Measurements from ENCODE around the gene OR10C1. TPM values are rescaled to one million over a fixed set of nuclear protein-coding genes. Genes with fewer than 3 reads are reported as not detected.
"Not testable (repeated sequence)": the region's sequence is repeated elsewhere in the genome, so short reads cannot be mapped to it uniquely, and the experiment has no call there.

OR10C1 gene, protein sequence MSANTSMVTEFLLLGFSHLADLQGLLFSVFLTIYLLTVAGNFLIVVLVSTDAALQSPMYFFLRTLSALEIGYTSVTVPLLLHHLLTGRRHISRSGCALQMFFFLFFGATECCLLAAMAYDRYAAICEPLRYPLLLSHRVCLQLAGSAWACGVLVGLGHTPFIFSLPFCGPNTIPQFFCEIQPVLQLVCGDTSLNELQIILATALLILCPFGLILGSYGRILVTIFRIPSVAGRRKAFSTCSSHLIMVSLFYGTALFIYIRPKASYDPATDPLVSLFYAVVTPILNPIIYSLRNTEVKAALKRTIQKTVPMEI
- not detected for total RNA-seq

DNA sequence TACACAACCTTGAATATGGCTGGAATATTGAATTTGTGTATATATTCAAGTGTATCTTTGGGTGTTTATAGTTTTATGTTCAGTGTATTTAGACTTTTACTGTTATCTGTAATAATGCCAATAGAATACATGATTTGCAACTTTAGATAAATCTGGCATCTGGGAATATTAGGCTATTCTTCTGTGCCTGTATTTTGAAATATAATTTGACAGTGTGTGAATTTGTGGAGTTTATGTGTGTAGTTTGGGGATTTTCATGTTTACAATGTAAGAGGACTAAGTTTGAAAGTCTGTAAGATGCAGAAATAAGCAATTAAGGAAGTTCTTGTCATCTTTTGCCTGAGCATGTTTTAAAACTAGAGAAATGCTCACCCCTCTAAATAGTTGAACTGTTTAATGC, at the start of gene OR10C1:
TSS of gene OR10C1 (plus strand) at position 301 of the 400 bp plus-strand sequence. CDS start 710 bp downstream, outside the sequence.
- H3K27ac Mint-ChIP-seq = no peak within 1 kb of the TSS

DNA sequence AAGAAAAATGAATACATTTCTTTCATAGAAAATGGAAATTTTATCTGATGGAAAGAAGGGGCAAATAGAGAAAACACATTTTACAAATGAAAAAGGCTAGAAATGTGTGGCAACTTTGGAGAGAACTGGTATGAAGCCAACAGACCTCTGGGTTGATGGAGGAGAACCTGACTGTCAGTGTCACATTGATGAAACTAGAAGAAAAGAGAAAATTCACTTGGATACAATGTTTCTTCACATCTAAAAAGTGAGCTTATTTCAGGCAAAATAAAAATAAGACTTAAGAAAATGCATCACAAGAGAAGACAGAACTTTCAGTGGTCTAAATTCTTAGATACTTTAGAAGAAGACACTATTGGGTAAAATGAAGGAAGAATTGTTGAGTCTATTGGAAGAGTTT, 43.8 kb upstream of the OR10C1 start, which contains the start of gene OR12D2:
TSS of gene OR12D2 (plus strand) at position 301 of the 400 bp plus-strand sequence. CDS start 1,069 bp downstream, outside the sequence.
- POLR2A ChIA-PET = no interaction called here
- intact Hi-C loops (cut with micrococcal nuclease) = no loop called here

More for the DNA sequence above, at the start of gene OR10C1:
- CTCF ChIA-PET = no interaction called here
- Mint-ChIP-seq H3K27me3 (peaks cover 38% of the 10 kb centered on the region), H3K4me3 (no peak within 1 kb of the TSS), H3K9me3 (peaks cover 1% of the 10 kb centered on the region), H3K36me3 (no peaks in the 10 kb centered on the region), H3K4me1 (ENCODE audit: low read depth) (no peaks in the 10 kb centered on the region)
- POLR2A ChIA-PET = no interaction called here
- DNase-seq = no peak
- intact Hi-C loops (cut with micrococcal nuclease) = no loop called here

DNA sequence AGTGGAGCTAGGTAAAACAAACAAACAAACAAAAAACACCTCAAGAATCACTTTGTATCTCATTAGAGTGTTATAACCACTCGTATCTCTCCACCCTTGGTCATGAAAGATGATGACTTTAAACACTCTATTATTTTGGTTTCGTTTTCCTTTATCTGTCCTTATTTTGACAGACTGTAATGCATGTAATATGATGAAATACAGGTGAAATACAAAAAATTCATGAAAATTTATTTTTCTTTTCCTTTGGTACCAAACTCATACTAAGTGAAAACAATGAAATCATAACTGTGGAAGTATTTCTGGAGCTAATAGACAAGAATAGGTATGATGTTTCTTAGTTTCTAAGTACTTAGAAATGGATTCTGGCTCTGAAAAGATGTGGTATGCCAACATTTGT, 39.6 kb upstream of the OR10C1 start:
- Mint-ChIP-seq H3K27me3 (peaks cover 32% of the 10 kb centered on the region), H3K4me1 (ENCODE audit: low read depth) (no peaks in the 10 kb centered on the region), H3K4me3 (no peak overlapping the region)

More for the DNA sequence above, 43.8 kb upstream of the OR10C1 start, which contains the start of gene OR12D2:
- Mint-ChIP-seq H3K4me1 (ENCODE audit: low read depth) (no peaks in the 10 kb centered on the region), H3K27me3 (peaks cover 41% of the 10 kb centered on the region), H3K27ac (no peak within 1 kb of the TSS), H3K4me3 (no peak within 1 kb of the TSS), H3K36me3 (no peaks in the 10 kb centered on the region), H3K9me3 (no peaks in the 10 kb centered on the region)
- no peak for DNase-seq
- CTCF ChIA-PET = no interaction called here

DNA sequence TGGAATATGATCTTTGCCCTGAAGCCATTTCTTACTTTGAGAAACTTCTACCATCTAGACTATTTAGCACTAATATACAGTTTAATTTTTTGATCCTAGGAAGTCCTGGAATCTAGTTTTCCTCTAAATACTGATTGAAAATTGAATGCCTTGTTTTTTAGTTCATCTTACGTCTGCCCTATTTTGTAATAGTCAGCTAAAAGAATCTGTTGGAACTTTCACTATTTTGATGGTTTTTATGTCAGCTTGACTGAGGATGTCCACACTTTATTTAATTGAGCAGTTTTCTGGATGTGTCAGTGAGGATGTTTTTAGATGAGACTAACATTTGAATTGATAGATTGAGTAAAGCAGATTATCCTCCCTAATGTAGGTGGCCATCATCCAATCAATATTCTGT, 35.3 kb upstream of the OR10C1 start:
- POLR2A ChIA-PET = no interaction called here
- H3K27me3 Mint-ChIP-seq = peaks cover 34% of the 10 kb centered on the region
- H3K27ac Mint-ChIP-seq = no peak overlapping the region
- no peaks in the 10 kb centered on the region for H3K36me3 Mint-ChIP-seq
- intact Hi-C loops (cut with micrococcal nuclease) = no loop called here
- H3K9me3 Mint-ChIP-seq = no peaks in the 10 kb centered on the region
- no peak overlapping the region for H3K4me3 Mint-ChIP-seq
- no peak for DNase-seq
- no peaks in the 10 kb centered on the region for H3K4me1 Mint-ChIP-seq (ENCODE audit: low read depth)
- CTCF ChIA-PET = no interaction called here

More for the DNA sequence above, 39.6 kb upstream of the OR10C1 start:
- H3K27ac Mint-ChIP-seq = no peak overlapping the region
- ChIA-PET CTCF (interaction anchor here (0.6 kb wide), 1 partner anchor 1145 kb away, joined by 3 read pairs; no protein-coding TSS in a partner anchor), POLR2A (no interaction called here)
- no peak for DNase-seq
- no peaks in the 10 kb centered on the region for H3K9me3 Mint-ChIP-seq
- intact Hi-C loops (cut with micrococcal nuclease) = no loop called here
- H3K36me3 Mint-ChIP-seq = no peaks in the 10 kb centered on the region

DNA sequence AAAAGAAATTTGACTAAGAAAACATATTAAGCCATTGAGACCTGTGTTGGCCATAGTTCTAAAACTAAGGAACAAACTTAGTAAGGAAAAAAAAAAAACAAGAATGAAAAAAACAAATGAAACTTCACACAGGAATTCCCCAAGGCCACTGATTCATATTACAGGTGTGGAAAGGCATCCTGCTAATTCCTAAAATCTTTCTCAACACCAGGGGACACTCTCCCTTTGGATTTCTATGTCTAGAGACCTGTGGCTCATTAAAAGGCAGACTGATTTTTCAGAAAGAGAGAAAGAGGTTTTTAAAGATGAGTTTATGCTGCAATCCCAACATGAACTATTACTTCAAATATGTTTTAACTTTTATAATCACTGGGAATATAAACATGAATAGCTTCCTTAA, 24.5 kb upstream of the OR10C1 start, which contains the start of gene OR12D1:
TSS of gene OR12D1 (plus strand) at position 341 of the 400 bp plus-strand sequence.
- Mint-ChIP-seq H3K4me3 (no peak within 1 kb of the TSS), H3K27ac (no peak within 1 kb of the TSS), H3K27me3 (peaks cover 37% of the 10 kb centered on the region), H3K36me3 (no peaks in the 10 kb centered on the region), H3K4me1 (ENCODE audit: low read depth) (no peaks in the 10 kb centered on the region), H3K9me3 (peaks cover 22% of the 10 kb centered on the region)
- CTCF ChIA-PET = no interaction called here
- intact Hi-C loops (cut with micrococcal nuclease) = no loop called here
- no peak for DNase-seq
- POLR2A ChIA-PET = no interaction called here

DNA sequence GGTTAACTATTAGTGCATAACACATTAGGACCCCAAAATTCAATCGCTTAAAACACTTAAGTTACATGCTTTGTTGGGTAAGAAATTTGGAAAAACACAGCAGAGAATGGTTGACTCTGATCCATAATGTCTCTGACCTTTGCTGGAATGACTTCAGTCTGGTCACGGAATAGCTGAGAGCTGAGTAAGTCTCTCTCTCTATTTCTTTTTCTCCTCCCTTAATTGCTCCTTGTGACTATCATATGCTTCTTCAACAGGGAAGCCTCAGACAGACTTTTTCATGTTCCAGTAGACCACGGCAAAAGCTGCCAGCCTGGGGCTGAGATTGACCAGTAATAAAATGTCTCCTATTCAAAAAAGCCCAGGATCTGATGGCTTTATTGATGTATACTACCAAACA, 19.6 kb upstream of the OR10C1 start:
- no peak for DNase-seq
- Mint-ChIP-seq H3K36me3 (no peaks in the 10 kb centered on the region), H3K4me1 (ENCODE audit: low read depth) (no peaks in the 10 kb centered on the region), H3K9me3 (peaks cover 5% of the 10 kb centered on the region), H3K4me3 (no peak overlapping the region), H3K27me3 (peaks cover 25% of the 10 kb centered on the region), H3K27ac (no peak overlapping the region)
- intact Hi-C loops (cut with micrococcal nuclease) = no loop called here
- ChIA-PET CTCF (no interaction called here), POLR2A (no interaction called here)

DNA sequence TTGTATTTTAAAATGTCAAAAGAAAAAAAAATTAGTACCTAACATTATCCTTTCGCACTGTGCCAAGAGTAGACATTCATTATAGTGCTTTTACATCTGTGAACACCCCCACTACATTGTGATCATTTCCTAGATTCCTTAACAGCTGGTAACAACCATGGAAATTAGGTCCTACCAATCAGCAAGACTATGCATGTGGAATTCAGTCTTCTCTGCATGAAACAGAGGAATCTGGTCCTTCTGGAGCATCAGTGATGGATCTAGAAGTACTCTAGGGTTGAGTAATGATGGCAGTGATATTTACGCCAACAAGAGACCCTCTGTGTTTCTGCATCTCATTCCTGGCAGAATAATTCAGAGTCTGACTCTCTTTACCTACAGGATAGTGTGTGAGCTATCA, 14.9 kb upstream of the OR10C1 start:
- intact Hi-C loops (cut with micrococcal nuclease) = no loop called here
- Mint-ChIP-seq H3K27me3 (peaks cover 39% of the 10 kb centered on the region), H3K4me3 (no peak overlapping the region), H3K36me3 (no peaks in the 10 kb centered on the region), H3K9me3 (peaks cover 5% of the 10 kb centered on the region), H3K27ac (no peak overlapping the region), H3K4me1 (ENCODE audit: low read depth) (no peaks in the 10 kb centered on the region)
- CTCF ChIA-PET = no interaction called here
- DNase-seq = no peak
- POLR2A ChIA-PET = no interaction called here

DNA sequence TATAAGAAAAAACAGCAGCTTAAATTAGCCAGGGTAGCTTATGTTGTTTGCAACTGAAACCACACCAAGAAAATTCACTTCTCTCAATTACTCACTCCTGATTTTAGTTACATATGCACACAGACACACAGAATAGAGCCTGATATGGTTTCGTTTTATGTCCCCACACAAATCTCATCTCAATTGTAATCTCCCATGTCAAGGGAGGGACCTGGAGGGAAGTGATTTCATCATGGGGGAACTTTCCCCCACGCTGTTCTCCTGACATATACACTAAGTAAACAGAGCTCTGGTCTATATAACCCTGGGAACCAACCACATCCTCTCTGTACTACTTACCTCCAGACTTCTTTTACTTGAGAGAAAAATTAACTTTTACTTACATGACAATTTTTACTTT, 14.5 kb upstream of the OR10C1 start:
- Mint-ChIP-seq H3K27ac (no peak overlapping the region), H3K27me3 (peaks cover 41% of the 10 kb centered on the region), H3K9me3 (peaks cover 5% of the 10 kb centered on the region), H3K4me3 (no peak overlapping the region), H3K36me3 (no peaks in the 10 kb centered on the region), H3K4me1 (ENCODE audit: low read depth) (no peaks in the 10 kb centered on the region)
- ChIA-PET POLR2A (no interaction called here), CTCF (no interaction called here)
- DNase-seq = no peak
- intact Hi-C loops (cut with micrococcal nuclease) = no loop called here

DNA sequence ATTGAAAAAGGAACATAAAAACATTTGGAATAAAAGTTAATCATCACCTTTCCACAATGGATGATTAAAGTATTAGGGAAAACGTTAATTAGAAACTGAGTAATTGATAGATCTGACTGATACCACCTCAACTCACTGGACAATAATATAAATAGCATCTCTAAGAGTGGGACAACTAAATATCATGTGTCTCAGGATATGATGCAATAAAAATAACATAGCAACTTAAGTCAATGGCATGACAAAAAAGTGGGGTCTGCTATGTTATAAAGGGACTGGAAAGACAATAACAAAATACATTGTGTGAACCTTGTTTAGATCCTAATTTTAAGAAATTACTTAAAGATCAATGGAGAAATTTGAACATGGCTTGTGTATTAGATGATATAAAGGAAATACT, 14.0 kb upstream of the OR10C1 start:
- ChIA-PET POLR2A (no interaction called here), CTCF (no interaction called here)
- Mint-ChIP-seq H3K27ac (no peak overlapping the region), H3K4me3 (no peak overlapping the region), H3K9me3 (peaks cover 5% of the 10 kb centered on the region), H3K27me3 (peaks cover 37% of the 10 kb centered on the region), H3K36me3 (no peaks in the 10 kb centered on the region), H3K4me1 (ENCODE audit: low read depth) (no peaks in the 10 kb centered on the region)
- DNase-seq = no peak
- intact Hi-C loops (cut with micrococcal nuclease) = no loop called here

DNA sequence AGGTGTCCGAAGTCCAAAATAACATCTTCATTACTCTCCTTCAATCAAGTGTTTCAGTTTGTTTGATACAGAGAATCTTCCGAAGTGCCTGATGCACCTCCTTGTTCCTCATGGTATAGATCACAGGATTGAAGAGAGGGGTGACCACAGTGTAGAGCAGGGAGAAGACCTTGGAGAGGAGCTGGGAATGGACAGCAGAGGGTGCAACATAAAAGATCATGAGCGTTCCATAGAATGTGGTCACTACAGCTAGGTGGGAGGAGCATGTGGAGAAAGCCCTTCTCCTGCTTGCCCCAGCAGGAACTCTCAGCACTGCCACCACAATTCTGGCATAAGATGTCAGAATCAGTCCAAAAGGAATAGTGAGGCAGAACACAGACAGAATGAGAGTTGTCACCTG, 12.5 kb upstream of the OR10C1 start:
- no peaks in the 10 kb centered on the region for H3K9me3 Mint-ChIP-seq
- H3K4me1 Mint-ChIP-seq (ENCODE audit: low read depth) = no peaks in the 10 kb centered on the region
- no peaks in the 10 kb centered on the region for H3K36me3 Mint-ChIP-seq
- POLR2A ChIA-PET = no interaction called here
- CTCF ChIA-PET = no interaction called here
- H3K27ac Mint-ChIP-seq = no peak overlapping the region
- H3K4me3 Mint-ChIP-seq = no peak overlapping the region
- DNase-seq = no peak
- H3K27me3 Mint-ChIP-seq = peaks cover 33% of the 10 kb centered on the region
- intact Hi-C loops (cut with micrococcal nuclease) = no loop called here

DNA sequence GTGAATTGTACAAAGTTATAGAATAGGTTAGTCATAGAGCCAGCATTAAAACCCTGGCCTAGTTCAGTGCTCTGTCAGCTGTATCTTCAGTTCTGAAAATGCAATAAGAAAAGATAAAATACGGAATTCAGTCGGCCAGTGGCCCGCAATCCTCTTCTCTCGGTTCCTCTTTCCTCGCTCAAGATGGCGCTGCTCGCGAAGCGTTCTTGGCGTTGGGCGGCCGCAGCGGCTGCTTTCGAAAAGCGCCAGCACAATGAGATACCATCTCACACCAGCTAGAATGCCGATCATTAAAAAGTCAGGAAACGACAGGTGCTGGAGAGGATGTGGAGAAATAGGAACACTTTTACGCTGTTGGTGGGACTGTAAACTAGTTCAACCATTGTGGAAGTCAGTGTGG, 2.4 kb upstream of the OR10C1 start:
- POLR2A ChIA-PET; H3K4me3 Mint-ChIP-seq; H3K36me3 Mint-ChIP-seq; CTCF ChIA-PET; H3K9me3 Mint-ChIP-seq; H3K27ac Mint-ChIP-seq; H3K4me1 Mint-ChIP-seq (ENCODE audit: low read depth); intact Hi-C loops (cut with micrococcal nuclease); DNase-seq: not testable (repeated sequence)
- H3K27me3 Mint-ChIP-seq = peaks cover 42% of the 10 kb centered on the region

DNA sequence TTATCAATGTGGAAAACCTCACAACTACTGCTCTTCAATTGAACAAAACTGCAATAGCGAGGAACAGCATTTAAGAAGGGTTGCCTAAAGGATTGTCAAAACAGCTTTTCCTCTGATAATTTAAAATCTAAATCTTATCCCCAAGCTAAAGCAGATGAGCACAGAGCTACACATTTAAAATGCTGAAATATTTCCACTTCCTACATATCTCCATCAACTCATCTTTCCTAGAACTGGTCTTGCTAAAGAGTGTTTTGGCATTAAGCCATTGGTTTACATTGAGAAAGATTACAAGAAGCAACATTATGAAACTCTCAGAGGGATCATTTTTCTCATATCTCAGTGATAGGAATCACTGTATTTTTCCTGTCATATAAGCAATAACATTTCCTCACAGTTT, 3.6 kb downstream of the OR10C1 start:
- Mint-ChIP-seq H3K36me3 (no peaks in the 10 kb centered on the region), H3K4me3 (no peak overlapping the region), H3K9me3 (peaks cover 2% of the 10 kb centered on the region), H3K4me1 (ENCODE audit: low read depth) (no peaks in the 10 kb centered on the region), H3K27ac (no peak overlapping the region), H3K27me3 (peaks cover 41% of the 10 kb centered on the region)
- POLR2A ChIA-PET = no interaction called here
- CTCF ChIA-PET = no interaction called here
- DNase-seq = no peak
- intact Hi-C loops (cut with micrococcal nuclease) = no loop called here

DNA sequence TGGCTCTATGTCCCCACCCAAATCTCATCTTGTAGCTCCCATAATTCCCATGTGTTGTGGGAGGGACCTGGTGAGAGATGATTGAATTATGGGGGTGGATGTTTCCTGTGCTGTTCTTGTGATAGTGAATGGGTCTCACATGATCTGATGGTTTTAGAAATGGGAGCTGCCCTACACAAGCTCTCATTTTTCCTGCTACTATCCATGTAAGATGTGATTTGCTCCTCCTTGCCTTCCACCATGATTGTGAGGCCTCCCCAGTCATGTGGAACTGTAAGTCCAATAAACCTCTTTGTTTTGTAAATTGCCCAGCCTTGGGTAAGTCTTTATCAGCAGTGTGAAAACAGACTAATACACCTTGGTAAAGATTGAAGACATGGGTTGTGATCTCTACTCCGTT, 4.9 kb downstream of the OR10C1 start:
- H3K36me3 Mint-ChIP-seq; H3K27ac Mint-ChIP-seq; CTCF ChIA-PET; H3K4me1 Mint-ChIP-seq (ENCODE audit: low read depth); H3K4me3 Mint-ChIP-seq; POLR2A ChIA-PET; DNase-seq; H3K9me3 Mint-ChIP-seq; intact Hi-C loops (cut with micrococcal nuclease): not testable (repeated sequence)
- H3K27me3 Mint-ChIP-seq = peaks cover 44% of the 10 kb centered on the region

Measured in activated CD4-positive, alpha-beta memory T cell treated with anti-CD3 and anti-CD28 coated beads for 36 hours (primary cell).